GM12874 (cell line): ENCODE data around the gene TBC1D10A.

Source experiments
- CTCF ChIP-seq: IDR thresholded peaks from 2 replicates; pipeline ENCODE4 v1.5.1; 2011; ENCODE audit warnings: low read depth, mild to moderate bottlenecking, control low read depth, low read length, moderate library complexity; ENCODE audit not compliant: insufficient read depth

The TBC1D10A gene

GRCh38 chr22:30249049-30250038, 77.4 kb downstream of the TBC1D10A start:
- TF ChIP-seq CTCF, result no peak

- no peak for TF ChIP-seq CTCF
These were observed 78.3 kb downstream of the TBC1D10A start for GRCh38 chr22:30248484-30248883.

GRCh38 chr22:30247974-30248373, 78.8 kb downstream of the TBC1D10A start:
- TF ChIP-seq CTCF, result no peak

GRCh38 chr22:30247561-30247960, 79.2 kb downstream of the TBC1D10A start:
- TF ChIP-seq CTCF, result no peak

GRCh38 chr22:30246814-30247376, 79.8 kb downstream of the TBC1D10A start:
- no peak for TF ChIP-seq CTCF

- no peak for TF ChIP-seq CTCF
These were observed 80.5 kb downstream of the TBC1D10A start, which contains the start of gene LIF for GRCh38 chr22:30245985-30246813. Gene LIF, minus strand, starts transcription at chr22:30246759. Its CDS starts 64 bp downstream, at chr22:30246695.
